ENCODE data around the gene C1QTNF6.

The C1QTNF6 gene

GRCh38 chr22:37206841-37207821 is 19.1 kb upstream of the C1QTNF6 start:
- no peaks in the 10 kb centered on the region for H3K36me3 ChIP-seq (ENCODE audit: insufficient read depth, low read length)
- H3F3A ChIP-seq (ENCODE audit: low read depth) = no peaks in the 10 kb centered on the region
- TF ChIP-seq CTCF (conservative IDR thresholded peaks at IDR 0.05; ENCODE audit: low read length) (no peak), EZH2phosphoT487 (IDR thresholded peaks at IDR 0.05; ENCODE audit: borderline replicate concordance) (no peak)
- no peaks in the 10 kb centered on the region for H3K27me3 ChIP-seq (ENCODE audit: insufficient read depth, low read length, poor library complexity, severe bottlenecking)
- H3K4me1 ChIP-seq (ENCODE audit: insufficient read depth, low read length, poor library complexity, severe bottlenecking) = peaks cover 3% of the 10 kb centered on the region
- H3K9me2 ChIP-seq (replicated peaks; ENCODE audit: low read depth, low read length) = no peaks in the 10 kb centered on the region
- H3K9me3 ChIP-seq (ENCODE audit: insufficient read depth, low read depth, low read length) = no peaks in the 10 kb centered on the region
- no peaks in the 10 kb centered on the region for H4K20me1 ChIP-seq (ENCODE audit: insufficient read depth, low read length, poor library complexity, severe bottlenecking)
- H3K4me2 ChIP-seq (ENCODE audit: low read depth, low read length, poor library complexity, severe bottlenecking) = no peak overlapping the region
- no peak overlapping the region for H2AFZ ChIP-seq (ENCODE audit: low read length)
- no peak overlapping the region for H3K9ac ChIP-seq (ENCODE audit: low read depth, low read length, poor library complexity, severe bottlenecking)
- no peaks in the 10 kb centered on the region for H3K79me2 ChIP-seq (ENCODE audit: insufficient read depth, low read length)
- H3K4me3 ChIP-seq (ENCODE audit: low read length, poor library complexity, severe bottlenecking) = no peak overlapping the region

DNA sequence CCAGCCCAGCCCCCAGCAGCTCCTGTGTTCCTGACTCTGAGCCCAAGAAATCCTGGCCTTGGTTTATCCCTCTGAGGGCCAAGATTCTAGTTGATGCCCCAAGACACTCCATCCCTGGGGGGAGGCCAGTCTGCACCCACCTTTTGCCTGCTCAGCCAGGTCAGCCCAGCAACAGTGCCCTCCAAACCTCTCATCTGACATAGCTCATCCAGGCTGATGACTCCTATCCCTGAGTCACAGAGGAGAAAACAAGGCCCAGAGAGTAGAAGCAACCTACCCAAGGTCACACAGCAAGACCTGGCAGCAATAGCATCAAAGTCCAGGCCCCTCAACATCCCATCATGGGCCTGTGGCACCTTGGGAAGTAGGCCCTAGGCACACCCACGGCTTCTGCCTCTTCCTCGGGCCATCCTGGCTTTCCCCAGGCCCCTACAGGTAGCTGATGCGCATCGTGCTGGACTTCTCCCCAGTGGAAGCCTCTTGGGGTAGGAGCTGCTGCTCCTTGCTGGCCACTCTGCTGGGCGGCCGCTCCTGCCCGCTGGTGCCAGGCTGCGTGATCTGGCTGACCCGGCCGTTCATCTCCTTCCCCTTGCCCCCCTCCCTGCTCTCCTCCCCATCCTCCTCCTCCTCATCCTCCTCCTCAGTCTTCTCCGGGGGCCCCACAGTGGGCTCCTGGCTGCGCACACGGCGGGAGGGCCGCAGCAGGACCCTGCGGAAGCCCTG is 18.2 kb upstream of the C1QTNF6 start:
- H3F3A ChIP-seq (ENCODE audit: low read depth) = no peaks in the 10 kb centered on the region
- H3K9me2 ChIP-seq (replicated peaks; ENCODE audit: low read depth, low read length) = no peaks in the 10 kb centered on the region
- H3K9me3 ChIP-seq (ENCODE audit: insufficient read depth, low read depth, low read length) = no peaks in the 10 kb centered on the region
- H3K9ac ChIP-seq (ENCODE audit: low read depth, low read length, poor library complexity, severe bottlenecking) = peak overlapping the region; percentile 33
- H3K27me3 ChIP-seq (ENCODE audit: insufficient read depth, low read length, poor library complexity, severe bottlenecking) = no peaks in the 10 kb centered on the region
- H3K4me3 ChIP-seq (ENCODE audit: low read length, poor library complexity, severe bottlenecking) = no peak overlapping the region
- H4K20me1 ChIP-seq (ENCODE audit: insufficient read depth, low read length, poor library complexity, severe bottlenecking) = no peaks in the 10 kb centered on the region
- no peak for TF ChIP-seq EZH2phosphoT487 (IDR thresholded peaks at IDR 0.05; ENCODE audit: borderline replicate concordance)
- no peak for TF ChIP-seq CTCF (conservative IDR thresholded peaks at IDR 0.05; ENCODE audit: low read length)
- H2AFZ ChIP-seq (ENCODE audit: low read length) = no peak overlapping the region
- H3K4me1 ChIP-seq (ENCODE audit: insufficient read depth, low read length, poor library complexity, severe bottlenecking) = peaks cover 3% of the 10 kb centered on the region
- no peaks in the 10 kb centered on the region for H3K79me2 ChIP-seq (ENCODE audit: insufficient read depth, low read length)
- no peaks in the 10 kb centered on the region for H3K36me3 ChIP-seq (ENCODE audit: insufficient read depth, low read length)
- no peak overlapping the region for H3K4me2 ChIP-seq (ENCODE audit: low read depth, low read length, poor library complexity, severe bottlenecking)

DNA sequence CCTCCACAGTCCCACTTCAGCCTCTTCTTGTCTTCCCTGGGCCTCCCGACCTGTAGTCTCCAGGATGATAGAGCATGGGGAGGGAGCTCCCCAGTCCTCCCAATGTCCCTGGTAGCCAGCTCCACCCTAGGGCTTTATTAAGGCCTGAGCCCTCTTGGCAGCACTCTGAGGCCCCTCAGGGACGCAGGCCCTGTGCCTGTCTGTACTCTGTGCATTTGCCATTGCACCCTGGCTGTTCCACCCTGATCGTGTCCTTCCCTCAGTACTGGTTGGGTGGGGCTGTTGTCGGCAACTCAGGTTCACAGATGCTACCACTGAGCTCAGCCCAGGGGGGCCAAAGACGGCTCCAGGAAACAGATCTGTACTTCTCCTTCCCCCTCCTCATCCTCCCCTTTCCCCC is 17.0 kb upstream of the C1QTNF6 start:
- Histone ChIP-seq H4K20me1 (ENCODE audit: insufficient read depth, low read length, poor library complexity, severe bottlenecking) (no peaks in the 10 kb centered on the region), H3K79me2 (ENCODE audit: insufficient read depth, low read length) (no peaks in the 10 kb centered on the region), H3K9ac (ENCODE audit: low read depth, low read length, poor library complexity, severe bottlenecking) (no peak overlapping the region), H3K4me3 (ENCODE audit: low read length, poor library complexity, severe bottlenecking) (no peak overlapping the region), H3F3A (ENCODE audit: low read depth) (no peaks in the 10 kb centered on the region), H3K4me2 (ENCODE audit: low read depth, low read length, poor library complexity, severe bottlenecking) (no peak overlapping the region), H3K9me2 (replicated peaks; ENCODE audit: low read depth, low read length) (no peaks in the 10 kb centered on the region), H3K27me3 (ENCODE audit: insufficient read depth, low read length, poor library complexity, severe bottlenecking) (no peaks in the 10 kb centered on the region), H3K36me3 (ENCODE audit: insufficient read depth, low read length) (no peaks in the 10 kb centered on the region), H3K4me1 (ENCODE audit: insufficient read depth, low read length, poor library complexity, severe bottlenecking) (peaks cover 3% of the 10 kb centered on the region), H2AFZ (ENCODE audit: low read length) (no peak overlapping the region), H3K9me3 (ENCODE audit: insufficient read depth, low read depth, low read length) (no peaks in the 10 kb centered on the region)
- TF ChIP-seq EZH2phosphoT487 (IDR thresholded peaks at IDR 0.05; ENCODE audit: borderline replicate concordance) (no peak), CTCF (conservative IDR thresholded peaks at IDR 0.05; ENCODE audit: low read length) (no peak)

Measured in Loucy (cell line).